ENCODE results near the gene ADGRL1.

The ADGRL1 gene

DNA sequence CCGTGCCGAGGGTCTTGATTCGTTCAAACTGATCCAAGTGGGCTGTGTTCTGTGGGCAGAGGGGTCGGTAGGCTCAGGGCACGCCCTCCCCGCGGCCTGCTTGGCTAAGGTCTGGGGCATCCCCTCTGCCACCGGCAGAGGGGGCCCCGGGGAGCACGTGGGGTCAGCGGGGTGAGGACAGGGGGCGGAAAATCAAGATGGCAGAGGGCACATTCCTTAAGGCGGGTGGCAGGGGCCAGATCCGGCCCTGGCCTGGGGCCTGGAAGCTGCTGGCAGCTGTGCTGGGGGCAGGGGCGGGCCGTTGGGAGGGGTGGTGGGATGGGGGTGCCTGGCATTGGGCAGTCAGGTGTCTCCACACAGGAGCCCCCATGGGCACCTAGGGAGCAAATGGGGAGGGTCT, 99.1 kb downstream of the ADGRL1 start:
- H3K9me3 ChIP-seq (ENCODE audit: control insufficient read depth, low read length): no peaks in the 10 kb centered on the region
- no peak overlapping the region for H2AFZ ChIP-seq
- TF ChIP-seq, protein P1, sequence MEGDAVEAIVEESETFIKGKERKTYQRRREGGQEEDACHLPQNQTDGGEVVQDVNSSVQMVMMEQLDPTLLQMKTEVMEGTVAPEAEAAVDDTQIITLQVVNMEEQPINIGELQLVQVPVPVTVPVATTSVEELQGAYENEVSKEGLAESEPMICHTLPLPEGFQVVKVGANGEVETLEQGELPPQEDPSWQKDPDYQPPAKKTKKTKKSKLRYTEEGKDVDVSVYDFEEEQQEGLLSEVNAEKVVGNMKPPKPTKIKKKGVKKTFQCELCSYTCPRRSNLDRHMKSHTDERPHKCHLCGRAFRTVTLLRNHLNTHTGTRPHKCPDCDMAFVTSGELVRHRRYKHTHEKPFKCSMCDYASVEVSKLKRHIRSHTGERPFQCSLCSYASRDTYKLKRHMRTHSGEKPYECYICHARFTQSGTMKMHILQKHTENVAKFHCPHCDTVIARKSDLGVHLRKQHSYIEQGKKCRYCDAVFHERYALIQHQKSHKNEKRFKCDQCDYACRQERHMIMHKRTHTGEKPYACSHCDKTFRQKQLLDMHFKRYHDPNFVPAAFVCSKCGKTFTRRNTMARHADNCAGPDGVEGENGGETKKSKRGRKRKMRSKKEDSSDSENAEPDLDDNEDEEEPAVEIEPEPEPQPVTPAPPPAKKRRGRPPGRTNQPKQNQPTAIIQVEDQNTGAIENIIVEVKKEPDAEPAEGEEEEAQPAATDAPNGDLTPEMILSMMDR (IDR thresholded peaks at IDR 0.05): no peak
- H3K4me2 ChIP-seq (ENCODE audit: low read length): no peak overlapping the region
- H3K79me2 ChIP-seq: peaks cover 11% of the 10 kb centered on the region
- no peaks in the 10 kb centered on the region for H3K27me3 ChIP-seq (ENCODE audit: control insufficient read depth, insufficient read depth, low read length)
- H3K4me1 ChIP-seq: no peaks in the 10 kb centered on the region
- H3K36me3 ChIP-seq (ENCODE audit: control insufficient read depth, insufficient read depth, low read length): no peaks in the 10 kb centered on the region
- H3K4me3 ChIP-seq (ENCODE audit: low read depth, low read length): no peak overlapping the region
- no peak overlapping the region for H3K27ac ChIP-seq
- no peak overlapping the region for H3K9ac ChIP-seq

- Histone ChIP-seq H3K27me3 (ENCODE audit: control insufficient read depth, insufficient read depth, low read length) (no peaks in the 10 kb centered on the region), H3K4me3 (ENCODE audit: low read depth, low read length) (no peak overlapping the region), H3K79me2 (peaks cover 7% of the 10 kb centered on the region), H3K36me3 (ENCODE audit: control insufficient read depth, insufficient read depth, low read length) (no peaks in the 10 kb centered on the region), H3K4me2 (ENCODE audit: low read length) (no peak overlapping the region), H3K27ac (no peak overlapping the region), H2AFZ (no peak overlapping the region), H3K4me1 (no peaks in the 10 kb centered on the region), H3K9me3 (ENCODE audit: control insufficient read depth, low read length) (no peaks in the 10 kb centered on the region), H3K9ac (no peak overlapping the region)
- TF ChIP-seq, protein P1 (IDR thresholded peaks at IDR 0.05): no peak
Observed at GRCh38 chr19:14105680-14106079, 100.3 kb downstream of the ADGRL1 start.

DNA sequence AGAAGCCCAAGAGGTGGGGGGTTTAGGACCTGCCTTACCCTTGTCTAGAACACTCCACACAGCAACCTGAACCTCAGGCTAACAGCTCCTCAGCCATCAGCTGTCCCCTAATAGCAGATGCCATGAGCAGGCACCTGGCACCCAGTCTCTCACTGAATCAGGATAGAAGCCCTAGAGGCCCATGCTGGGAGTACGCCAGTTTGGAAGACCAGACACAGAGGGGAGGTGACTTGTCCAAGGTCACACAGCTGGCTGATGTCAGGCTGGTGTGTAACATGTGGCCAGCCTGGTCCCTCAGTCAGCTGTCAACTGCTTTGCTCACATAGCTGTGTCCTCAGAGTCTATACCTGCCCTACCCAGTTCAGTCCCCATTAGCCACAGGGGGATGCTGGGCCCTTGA, 102.7 kb downstream of the ADGRL1 start:
- Histone ChIP-seq H3K4me2 (ENCODE audit: low read length) (no peak overlapping the region), H3K27ac (no peak overlapping the region), H2AFZ (no peak overlapping the region), H3K9me3 (ENCODE audit: control insufficient read depth, low read length) (no peaks in the 10 kb centered on the region), H3K27me3 (ENCODE audit: control insufficient read depth, insufficient read depth, low read length) (no peaks in the 10 kb centered on the region), H3K9ac (no peak overlapping the region), H3K4me3 (ENCODE audit: low read depth, low read length) (no peak overlapping the region), H3K4me1 (no peaks in the 10 kb centered on the region), H3K79me2 (no peaks in the 10 kb centered on the region), H3K36me3 (ENCODE audit: control insufficient read depth, insufficient read depth, low read length) (no peaks in the 10 kb centered on the region)
- TF ChIP-seq, protein P1 (IDR thresholded peaks at IDR 0.05): no peak

GRCh38 chr19:14102756-14103155, 103.2 kb downstream of the ADGRL1 start:
- H3K27me3 ChIP-seq (ENCODE audit: control insufficient read depth, insufficient read depth, low read length): no peaks in the 10 kb centered on the region
- H3K4me2 ChIP-seq (ENCODE audit: low read length): no peak overlapping the region
- no peaks in the 10 kb centered on the region for H3K79me2 ChIP-seq
- H3K4me1 ChIP-seq: no peaks in the 10 kb centered on the region
- TF ChIP-seq, protein P1 (IDR thresholded peaks at IDR 0.05): no peak
- H3K9ac ChIP-seq: no peak overlapping the region
- no peak overlapping the region for H3K27ac ChIP-seq
- no peaks in the 10 kb centered on the region for H3K36me3 ChIP-seq (ENCODE audit: control insufficient read depth, insufficient read depth, low read length)
- H2AFZ ChIP-seq: no peak overlapping the region
- H3K4me3 ChIP-seq (ENCODE audit: low read depth, low read length): no peak overlapping the region
- no peaks in the 10 kb centered on the region for H3K9me3 ChIP-seq (ENCODE audit: control insufficient read depth, low read length)

DNA sequence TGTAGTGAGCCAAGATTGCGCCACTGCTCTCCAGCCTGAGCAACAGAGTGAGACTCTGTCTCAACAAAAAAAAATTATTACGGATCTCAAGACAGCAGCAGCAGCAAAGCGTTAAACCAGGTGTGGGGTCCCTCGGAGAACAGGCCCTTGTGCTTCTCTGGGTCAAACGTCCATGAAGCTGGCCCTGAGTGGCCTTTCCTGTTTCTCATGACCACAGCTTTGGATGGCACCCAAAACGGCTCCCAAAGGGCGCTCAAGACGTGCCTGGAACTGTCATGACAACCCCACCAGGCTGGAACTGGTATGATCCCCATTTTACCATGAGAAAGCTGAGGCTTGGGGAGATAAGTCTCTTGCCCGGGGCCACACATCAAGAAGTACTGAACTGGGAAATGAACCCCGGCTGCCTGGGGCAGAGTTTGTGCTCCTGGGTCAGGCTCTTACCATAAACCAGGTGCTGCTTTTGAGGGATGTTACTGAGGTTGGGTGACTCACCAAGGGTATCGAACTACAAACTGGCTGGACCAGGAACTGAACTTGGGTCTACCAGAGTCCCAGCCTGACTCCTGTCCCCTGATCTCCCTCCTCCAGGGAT, 103.8 kb downstream of the ADGRL1 start:
- TF ChIP-seq, protein P1 (IDR thresholded peaks at IDR 0.05): no peak
- H3K4me3 ChIP-seq (ENCODE audit: low read depth, low read length): no peak overlapping the region
- H3K9ac ChIP-seq: no peak overlapping the region
- H3K27ac ChIP-seq: no peak overlapping the region
- no peaks in the 10 kb centered on the region for H3K79me2 ChIP-seq
- no peaks in the 10 kb centered on the region for H3K27me3 ChIP-seq (ENCODE audit: control insufficient read depth, insufficient read depth, low read length)
- no peaks in the 10 kb centered on the region for H3K36me3 ChIP-seq (ENCODE audit: control insufficient read depth, insufficient read depth, low read length)
- H2AFZ ChIP-seq: no peak overlapping the region
- no peak overlapping the region for H3K4me2 ChIP-seq (ENCODE audit: low read length)
- no peaks in the 10 kb centered on the region for H3K9me3 ChIP-seq (ENCODE audit: control insufficient read depth, low read length)
- H3K4me1 ChIP-seq: no peaks in the 10 kb centered on the region

All from parathyroid adenoma (tissue), 2 donors.